SK-N-SH (cell line): ENCODE results near the gene B3GNT4.

Experiments used
- CTCF ChIP-seq: fragments of 200-600 bp; sonication (generic); IDR thresholded peaks from 2 replicates; pipeline ENCODE4 v1.6.1; 2017; ENCODE audit warnings: antibody characterized with exemption, mild to moderate bottlenecking, moderate library complexity
- JUND ChIP-seq: IDR thresholded peaks from 2 replicates; pipeline ENCODE4 v1.4.0; 2012
- REST ChIP-seq: IDR thresholded peaks from 2 replicates; pipeline ENCODE4 v1.6.1; 2012; ENCODE audit warnings: mild to moderate bottlenecking, low read depth, low read length, moderate library complexity
- SIN3A ChIP-seq: IDR thresholded peaks from 2 replicates; pipeline ENCODE4 v1.6.1; 2012; ENCODE audit warnings: low read depth, mild to moderate bottlenecking, low read length, moderate library complexity, borderline replicate concordance
- TCF12 ChIP-seq: IDR thresholded peaks from 2 replicates; pipeline ENCODE4 v1.4.0; 2012
- USF1 ChIP-seq: IDR thresholded peaks from 2 replicates; pipeline ENCODE4 v1.4.0; 2012; ENCODE audit warnings: low read depth, borderline replicate concordance

GRCh38 chr12:122207391-122207790, 3.9 kb downstream of the B3GNT4 start:
- TF ChIP-seq CTCF (no peak), SIN3A (no peak), USF1 (no peak), JUND (no peak), REST (no peak), TCF12 (no peak)
